Lower leg skin (tissue), 3 donors: ENCODE measurements around the gene CEP170B.

Source experiments
- CTCF ChIP-seq, 3 donors: fragments of 450-650 bp; IDR thresholded peaks; one replicate each; pipeline ENCODE4 v1.5.1; 2016; ENCODE audit warnings: antibody characterized with exemption in 3 of 3, mild to moderate bottlenecking in 3 of 3, moderate library complexity in 2 of 3
- POLR2A ChIP-seq, 2 donors: fragments of 450-650 bp; IDR thresholded peaks; one replicate each; pipeline ENCODE4 v1.6.1; 2016 to 2017; ENCODE audit warnings: antibody characterized with exemption in 2 of 2, mild to moderate bottlenecking in 1 of 2, moderate library complexity in 1 of 2

GRCh38 chr14:104892531-104893434 lies 27.7 kb downstream of the CEP170B start:
- TF ChIP-seq CTCF (IDR thresholded peaks at IDR 0.05) (no peak), POLR2A (IDR thresholded peaks at IDR 0.05) (no peak)
